Right ventricle myocardium inferior (tissue), 1 donor: ENCODE measurements around the gene LIPE. TPM values are rescaled to one million over a fixed set of nuclear protein-coding genes. Genes with fewer than 3 reads are reported as not detected.
"Not testable (repeated sequence)": the region's sequence is repeated elsewhere in the genome, so short reads cannot be mapped to it uniquely, and the experiment has no call there.

ENCODE experiments used
- ATAC-seq: fragments of 200-7000 bp; cut with Tn5 transposase; one replicate; pipeline ENCODE4 v1.9.1; 2020; ENCODE audit warnings: mild to moderate bottlenecking, moderate library complexity
- DNase-seq: peaks from one replicate; pipeline ENCODE4 v3.0.0; 2021; ENCODE audit errors: missing footprints
- intact Hi-C: fragments of 100-400 bp; cut with DNase I; formaldehyde crosslinking; loops from one replicate; pipeline ENCODE4 v1.11.0; 2022
- total RNA-seq: library from RNA; stranded (reverse); fragmentation: NEBNext Ultra II Directional; extraction: Animal tissue kit (Norgen Biotek cat#: 25700); gene quantifications from one replicate; pipeline ENCODE4 v1.2.1, GENCODE V29; 2021
- donor health status: DM: no; HTN: yes; CAD: no; lungs with severe emphysema.

The LIPE gene
- total RNA-seq, 1 donor from 2014 or later: 67.7 TPM

DNA sequence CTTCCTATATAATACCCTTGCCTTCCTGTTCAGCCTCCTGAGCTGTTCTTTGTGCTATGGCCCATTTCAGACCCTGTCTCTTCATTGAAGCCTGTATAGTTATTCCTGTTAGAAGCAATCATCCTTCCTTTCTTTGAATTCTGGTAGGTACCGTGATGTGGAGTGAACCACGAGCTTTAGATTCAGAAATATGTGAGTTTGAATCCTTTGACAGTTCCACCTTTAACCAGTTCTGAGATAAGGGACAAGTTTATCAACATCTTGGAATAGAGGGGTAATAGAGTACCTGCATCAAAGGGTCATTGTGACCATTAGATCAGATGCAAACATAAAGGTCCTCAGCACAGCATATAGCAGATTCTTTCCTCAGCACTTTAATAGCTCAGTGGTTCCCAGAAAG is 27.9 kb upstream of the LIPE start:
- intact Hi-C loops: no loop called here
- ATAC-seq: no peak
- DNase-seq: no peak

DNA sequence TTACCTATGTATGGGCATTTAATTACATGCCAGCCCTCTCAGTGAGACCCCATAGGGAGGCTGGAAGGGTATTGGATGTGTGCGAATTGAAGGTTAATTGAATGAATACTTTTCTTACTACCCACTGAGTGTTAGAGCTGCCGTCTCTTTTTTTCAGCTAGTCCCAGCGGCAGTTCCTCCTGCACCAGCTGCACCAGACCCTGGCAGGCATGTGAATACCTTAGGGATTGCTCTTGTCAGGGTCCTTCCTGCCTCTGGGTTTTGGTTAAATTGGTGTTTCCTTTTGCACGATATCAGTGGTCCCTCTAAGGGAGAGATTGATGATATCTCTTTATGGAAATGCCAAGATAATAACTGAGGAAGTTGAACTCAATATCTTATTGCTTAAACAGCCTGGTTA is 25.4 kb upstream of the LIPE start:
- no peak for DNase-seq
- ATAC-seq: no peak
- intact Hi-C loops: no loop called here

DNA sequence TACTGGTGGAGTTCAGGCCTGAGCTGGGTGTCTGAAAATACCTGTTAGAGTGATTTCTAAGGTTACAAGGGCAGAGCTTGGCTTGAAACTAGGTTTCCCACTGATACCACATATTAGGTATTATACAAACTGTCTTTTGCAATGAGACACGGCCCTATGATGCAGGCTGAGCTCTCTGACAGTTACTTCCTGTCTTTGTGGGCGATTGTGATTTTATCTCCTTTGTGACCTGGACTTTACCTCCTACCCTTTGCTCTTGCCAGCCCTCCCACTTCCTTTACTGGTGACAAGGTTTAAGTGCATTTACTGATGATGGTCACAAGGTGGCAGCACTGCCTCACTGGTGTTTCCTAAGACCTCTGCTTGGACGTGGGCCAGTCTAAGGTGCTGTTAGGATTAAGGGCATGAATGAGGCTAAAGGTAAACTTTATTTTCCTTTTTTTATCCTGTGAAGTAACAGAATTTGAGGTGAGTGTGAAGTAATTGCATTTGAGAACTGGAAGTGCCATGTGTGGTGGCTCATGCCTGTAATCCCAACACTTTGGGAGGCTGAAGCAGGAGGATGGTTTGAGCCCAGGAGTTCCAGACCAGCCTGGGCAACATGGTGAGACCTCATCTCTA is 23.2 kb upstream of the LIPE start:
- ATAC-seq (peak; percentile 73), DNase-seq (peak; percentile 85)
- intact Hi-C loops: loop anchor here (1.0 to 2.0 kb wide), 2 partner anchors 78 to 146 kb away; partner anchors contain the start of gene CEACAM1

DNA sequence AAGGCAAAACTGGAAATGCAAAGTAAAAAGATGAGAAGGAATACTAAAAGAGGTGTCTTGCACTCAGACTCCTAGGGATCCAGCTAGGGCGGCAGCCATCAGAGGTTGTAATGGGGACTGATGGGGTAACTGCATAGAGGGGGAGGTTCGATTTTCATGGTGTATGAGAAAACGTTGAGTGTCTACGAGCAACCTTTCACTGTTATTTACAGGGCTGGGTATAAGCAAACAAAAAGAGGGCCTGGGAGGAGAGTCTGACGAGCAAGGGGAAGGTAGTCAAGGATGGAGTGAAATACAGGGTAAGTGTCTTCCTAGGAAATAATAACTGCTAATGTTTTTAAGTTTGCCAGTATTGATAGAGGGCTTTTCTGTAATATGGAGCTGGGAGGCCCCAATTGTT is 21.1 kb upstream of the LIPE start:
- ATAC-seq, DNase-seq, intact Hi-C loops: not testable (repeated sequence)

DNA sequence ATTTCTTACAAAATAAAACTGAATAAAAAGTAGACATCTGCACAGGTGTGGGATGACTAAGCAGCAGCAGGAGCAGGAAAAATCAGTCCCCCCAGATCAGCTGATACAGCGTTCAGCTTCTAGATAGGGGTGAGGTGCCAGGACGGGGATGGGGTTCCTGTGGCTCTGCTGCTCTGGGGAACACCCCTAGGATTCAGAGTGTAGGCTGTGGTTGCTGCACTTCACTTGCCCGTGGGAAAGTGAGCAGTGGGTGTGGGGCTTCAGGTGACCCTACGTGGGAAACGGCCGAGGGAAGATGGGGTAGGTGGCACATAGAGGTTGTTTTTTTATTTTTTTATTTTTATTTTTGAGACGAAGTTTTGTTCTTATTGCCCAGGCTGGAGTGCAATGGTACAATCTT is 18.8 kb upstream of the LIPE start:
- DNase-seq (no peak), ATAC-seq (no peak)
- intact Hi-C loops: no loop called here

DNA sequence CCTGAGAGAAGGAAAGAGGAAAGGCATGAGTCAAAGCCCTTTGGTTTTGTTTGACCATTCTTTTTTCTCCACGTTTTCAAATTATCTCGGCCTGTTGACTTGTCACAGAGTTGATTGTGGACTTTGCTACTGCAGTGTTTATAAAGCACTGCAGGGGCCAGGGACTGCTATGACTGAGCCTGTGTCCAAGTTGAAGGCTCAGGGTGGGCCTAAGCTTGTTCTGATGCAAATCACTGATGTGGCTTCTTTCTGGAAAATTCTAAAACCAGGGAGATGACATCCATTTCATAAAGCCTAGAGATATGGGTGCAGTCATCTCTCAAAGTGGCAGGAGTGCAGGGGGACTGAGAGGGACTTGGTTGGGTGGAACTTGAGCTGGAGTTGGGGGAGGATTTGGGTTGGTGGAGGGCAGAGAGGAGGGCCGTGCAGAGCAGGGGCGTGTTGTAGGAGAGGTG is 16.8 kb upstream of the LIPE start:
- ATAC-seq: no peak
- no peak for DNase-seq

DNA sequence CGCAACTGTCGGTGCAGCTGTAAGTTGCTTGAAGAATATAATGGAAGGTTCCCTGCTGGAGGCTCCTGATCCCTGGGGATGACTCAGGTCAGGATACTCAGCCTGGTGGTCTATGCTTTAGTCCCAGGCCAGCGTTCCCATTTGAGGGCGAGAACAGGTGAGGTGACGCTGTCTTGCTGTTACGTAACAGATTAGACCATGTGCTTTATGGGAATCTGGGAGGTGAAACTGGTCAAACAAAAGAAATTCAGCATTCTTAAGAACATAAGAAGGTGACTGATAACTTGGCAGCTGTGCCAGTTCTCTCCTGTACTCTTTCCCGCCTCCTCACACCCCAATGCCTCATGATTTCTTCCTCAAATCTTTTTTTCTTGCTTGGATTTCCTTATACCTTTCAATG is 15.6 kb upstream of the LIPE start, which contains the start of gene CXCL17:
TSS of gene CXCL17 (minus strand) at position 114 of the 400 bp plus-strand sequence. CDS start 114 bp downstream, outside the sequence.
- no peak for ATAC-seq
- DNase-seq: no peak
- intact Hi-C loops: no loop called here

More for the DNA sequence above, 16.8 kb upstream of the LIPE start:
- intact Hi-C loops: no loop called here

DNA sequence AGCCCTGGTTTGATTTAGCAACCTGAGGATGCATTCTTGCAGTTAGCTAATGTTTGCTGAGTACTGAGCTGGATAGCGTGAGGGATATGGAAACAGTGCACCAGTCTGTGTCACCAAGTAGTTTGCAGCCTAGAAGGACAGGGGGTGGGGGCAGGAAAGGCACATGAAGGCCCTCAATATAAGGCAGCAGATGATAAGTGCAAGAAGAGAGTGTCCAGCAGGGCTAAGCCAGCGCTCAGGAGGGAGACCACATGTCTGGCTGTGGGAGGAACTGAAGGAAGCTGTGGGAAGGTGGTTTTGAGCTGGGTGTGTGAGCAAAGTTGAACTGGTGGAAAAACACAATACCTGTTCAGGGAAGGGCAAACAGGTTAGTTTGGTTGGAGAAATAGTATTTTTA is 13.9 kb upstream of the LIPE start:
- ATAC-seq (no peak), DNase-seq (no peak)
- intact Hi-C loops: no loop called here

DNA sequence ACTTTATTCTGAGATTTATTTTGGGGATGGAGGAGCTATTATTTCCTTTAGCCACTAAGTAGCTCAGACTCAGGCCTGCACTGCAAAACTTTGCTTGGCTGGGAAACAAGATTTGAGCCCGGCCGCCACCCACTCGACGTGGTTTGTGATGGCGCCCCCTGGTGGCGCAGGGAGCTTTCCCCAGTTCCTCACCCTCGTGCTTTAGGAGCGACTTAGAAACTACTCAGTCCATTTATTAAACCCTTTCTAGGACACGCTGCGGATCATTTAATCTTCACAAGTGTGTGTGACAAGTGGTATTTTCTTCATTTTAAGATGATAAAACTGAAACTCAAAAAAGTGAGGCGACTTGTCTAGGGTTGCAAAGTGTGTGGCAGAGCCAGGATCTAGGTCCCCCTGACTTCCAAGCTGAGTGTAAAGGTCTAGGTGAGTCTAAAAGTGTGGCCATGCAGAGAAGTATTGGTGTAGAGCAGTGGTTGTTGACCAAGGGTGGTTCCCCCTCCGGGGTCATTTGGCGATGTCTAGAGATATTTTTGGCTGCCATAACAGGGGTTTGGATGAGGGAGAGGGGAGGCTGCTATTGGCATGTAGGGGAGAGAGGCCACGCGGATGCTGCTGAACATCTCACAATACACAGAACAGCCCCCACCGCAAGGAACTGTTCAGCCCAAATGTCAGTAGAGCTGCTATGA is 13.3 kb upstream of the LIPE start:
- intact Hi-C loops: no loop called here
- ATAC-seq (peak; percentile 65), DNase-seq (peak; percentile 89)

DNA sequence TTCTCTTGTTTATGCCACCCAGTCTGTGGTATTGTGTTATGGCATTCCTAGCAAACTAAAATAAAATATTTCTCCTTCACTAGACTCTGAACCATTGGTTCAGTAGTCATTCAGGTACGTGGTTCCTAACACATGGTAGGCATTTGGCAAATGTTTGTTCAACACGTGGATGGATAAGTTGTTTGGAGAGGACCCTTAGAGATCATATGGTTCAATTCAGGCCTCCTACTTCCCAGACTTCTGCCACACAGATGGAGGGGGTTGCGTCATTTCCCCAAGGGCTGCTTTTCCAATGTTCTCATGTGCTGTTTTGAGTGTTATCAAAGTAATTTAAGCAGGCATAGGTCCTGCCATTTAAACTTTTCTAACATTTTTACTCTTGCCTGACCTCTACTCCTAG is 8.8 kb upstream of the LIPE start:
- ATAC-seq (no peak), DNase-seq (no peak)
- intact Hi-C loops: no loop called here

DNA sequence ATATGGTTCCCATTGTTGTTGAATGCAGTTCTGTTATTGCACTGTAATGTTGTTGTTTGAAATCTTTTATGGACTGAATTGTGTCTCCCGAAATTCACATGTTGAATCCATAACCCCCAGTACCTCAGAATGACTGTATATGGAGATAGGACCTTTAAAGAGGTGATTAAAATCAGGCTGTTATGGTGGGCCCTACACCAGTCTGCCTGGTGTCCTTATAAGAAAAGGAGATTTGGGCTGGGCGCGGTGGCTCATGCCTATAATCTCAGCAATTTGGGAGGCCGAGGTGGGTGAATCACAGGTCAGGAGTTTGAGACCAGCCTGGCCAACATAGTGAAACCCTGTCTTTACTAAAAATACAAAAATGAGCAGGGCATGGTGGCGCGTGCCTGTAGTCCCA is 8.1 kb upstream of the LIPE start:
- ATAC-seq: no peak

DNA sequence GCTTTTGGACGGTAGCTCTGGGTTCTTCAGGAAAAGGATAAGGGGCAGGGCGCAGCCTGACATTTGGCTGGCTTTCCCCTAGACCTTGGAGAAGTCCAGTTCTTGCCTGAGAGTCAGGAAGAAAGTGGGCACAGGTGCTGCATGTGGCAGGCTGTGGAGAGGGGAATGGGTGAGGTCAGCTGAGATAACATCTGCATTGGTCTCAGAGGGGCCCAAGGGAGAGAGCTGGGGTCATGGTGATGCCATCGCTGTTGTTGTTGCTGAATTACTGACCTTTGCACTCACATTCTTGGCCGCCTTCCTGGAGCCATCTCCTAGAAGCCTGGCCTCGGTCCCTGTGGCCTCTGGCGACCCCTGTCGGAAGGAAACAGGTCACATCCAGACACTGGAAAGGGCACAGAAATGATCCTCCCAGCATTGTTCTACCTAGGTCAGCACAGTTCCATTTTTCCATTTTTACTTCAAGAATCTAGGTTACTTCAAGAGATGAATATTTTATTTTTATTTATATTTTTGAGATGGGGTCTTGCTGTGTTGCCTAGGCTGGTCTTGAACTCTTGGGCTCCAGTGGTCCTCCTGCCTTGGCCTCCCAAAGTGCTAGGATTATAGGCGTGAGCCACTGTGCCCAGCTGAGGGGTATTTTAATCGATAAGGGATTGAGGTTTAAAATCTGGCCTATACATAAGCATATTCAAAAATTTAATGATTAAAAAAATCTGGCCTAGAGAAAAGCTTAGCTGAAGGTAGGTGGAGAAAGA is 6.5 kb upstream of the LIPE start:
- ATAC-seq (peak; percentile 88), DNase-seq (peak; percentile 91)
- intact Hi-C loops: loop anchor here (5.0 kb wide), 2 partner anchors 36 to 191 kb away; partner anchors contain the start of gene GSK3A

More for the DNA sequence above, 8.1 kb upstream of the LIPE start:
- no peak for DNase-seq
- intact Hi-C loops: no loop called here

DNA sequence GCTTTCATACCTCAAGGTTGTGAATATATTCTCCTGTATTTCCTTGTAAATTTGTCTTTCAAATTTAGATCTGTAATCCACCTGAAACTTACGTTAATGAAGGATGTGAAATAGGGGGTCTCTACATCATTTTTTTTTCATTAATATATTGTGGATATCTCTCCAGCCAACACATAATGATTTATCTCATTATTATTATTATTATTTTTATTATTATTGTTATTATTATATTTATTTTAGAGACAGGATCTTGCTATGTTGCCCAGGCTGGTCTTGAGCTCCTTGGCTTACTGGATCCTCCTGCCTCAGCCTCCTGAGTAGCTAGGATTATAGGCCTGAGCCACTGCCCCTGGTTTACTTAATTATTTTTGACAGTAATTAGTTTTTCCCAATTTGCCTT is 4.3 kb upstream of the LIPE start:
- intact Hi-C loops: loop anchor here (5.0 kb wide), 2 partner anchors 34 to 189 kb away; partner anchors contain the start of gene GSK3A
- no peak for ATAC-seq
- DNase-seq: no peak

DNA sequence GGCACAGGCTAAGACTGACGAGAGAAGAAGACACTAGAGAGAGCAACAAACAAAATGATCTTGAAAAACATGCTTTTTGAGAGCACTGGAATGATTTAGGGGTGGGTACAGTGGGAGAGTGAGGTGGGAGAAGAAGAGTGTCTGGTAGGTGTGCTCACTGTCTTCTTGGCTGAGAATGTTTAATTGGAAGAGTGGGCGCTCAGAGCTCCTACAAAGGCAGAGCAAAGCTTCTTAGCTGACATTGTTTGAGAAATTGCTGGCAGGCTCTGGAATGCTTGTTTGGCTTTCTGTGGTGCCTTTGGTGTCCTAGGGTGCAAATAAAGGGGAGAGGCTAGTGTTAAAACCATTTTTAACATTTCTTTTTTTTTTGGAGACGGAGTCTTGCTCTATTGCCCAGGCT is 1.5 kb upstream of the LIPE start:
- intact Hi-C loops: no loop called here
- ATAC-seq: no peak
- DNase-seq: no peak

DNA sequence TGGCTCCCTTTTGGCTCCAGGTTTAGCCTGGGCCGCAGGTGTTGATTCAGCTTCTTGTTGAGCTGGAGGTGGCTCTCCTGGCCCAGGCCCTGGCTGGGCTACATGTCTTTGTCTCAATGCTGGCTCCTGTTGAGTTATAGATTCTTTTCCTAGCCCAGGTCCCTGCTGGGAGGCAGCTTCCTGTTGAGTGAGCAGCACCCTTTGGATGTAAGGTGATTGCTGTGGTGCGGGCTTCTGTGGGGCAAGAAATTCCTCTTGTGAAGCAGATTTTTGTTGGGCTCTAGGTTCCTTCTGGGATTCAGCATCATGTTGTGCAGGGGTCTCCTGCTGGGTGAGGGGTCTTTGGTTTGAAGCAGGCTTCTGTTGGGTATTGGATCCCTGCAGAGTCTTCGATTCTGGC is 545 bp downstream of the LIPE start:
- ATAC-seq (no peak), DNase-seq (no peak)
- intact Hi-C loops: no loop called here

DNA sequence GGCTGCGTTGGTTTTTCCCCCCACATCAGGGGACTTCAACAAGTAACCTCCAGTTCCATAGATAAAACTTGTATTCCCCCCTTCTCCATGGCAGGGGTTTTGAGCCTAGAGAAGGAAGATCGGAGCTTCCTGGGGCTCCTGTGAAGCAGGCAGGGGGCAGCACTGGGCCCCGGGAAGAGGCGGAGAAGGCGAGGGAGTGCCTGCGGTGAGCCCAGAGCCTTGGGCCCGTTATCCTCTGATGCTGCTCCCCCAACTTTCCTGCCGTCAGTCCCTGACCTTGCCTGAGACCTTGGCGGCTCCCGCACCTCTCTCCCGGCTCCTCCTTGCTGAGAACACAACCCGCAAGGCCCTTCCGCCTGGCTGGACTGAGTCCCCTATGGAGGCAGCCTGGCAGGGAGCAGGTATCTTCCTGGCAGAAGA is 2.5 kb downstream of the LIPE start:
- intact Hi-C loops: loop anchor here (5.0 kb wide), 1 partner anchor 172 kb away; no protein-coding TSS in a partner anchor
- no peak for DNase-seq
- no peak for ATAC-seq

DNA sequence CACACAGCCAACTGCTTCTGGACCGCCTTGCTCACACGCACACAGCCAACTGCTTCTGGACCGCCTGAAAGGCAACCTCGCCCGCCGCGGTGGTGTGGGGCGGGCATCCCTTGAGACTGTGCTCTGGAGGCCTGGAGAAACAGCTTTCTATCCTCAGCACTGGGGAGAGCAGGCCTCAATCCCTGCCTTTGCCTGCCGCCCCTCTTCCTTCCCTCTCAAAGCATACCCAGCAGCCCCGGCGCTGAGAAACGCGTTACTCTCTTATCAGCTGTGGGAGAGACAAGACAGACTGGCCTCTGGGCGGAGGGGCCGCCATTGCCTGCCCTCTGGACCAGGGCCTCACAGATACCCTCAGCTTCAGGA is 2.9 kb downstream of the LIPE start:
- ATAC-seq: no peak
- intact Hi-C loops: loop anchor here (5.0 kb wide), 1 partner anchor 172 kb away; no protein-coding TSS in a partner anchor
- no peak for DNase-seq

DNA sequence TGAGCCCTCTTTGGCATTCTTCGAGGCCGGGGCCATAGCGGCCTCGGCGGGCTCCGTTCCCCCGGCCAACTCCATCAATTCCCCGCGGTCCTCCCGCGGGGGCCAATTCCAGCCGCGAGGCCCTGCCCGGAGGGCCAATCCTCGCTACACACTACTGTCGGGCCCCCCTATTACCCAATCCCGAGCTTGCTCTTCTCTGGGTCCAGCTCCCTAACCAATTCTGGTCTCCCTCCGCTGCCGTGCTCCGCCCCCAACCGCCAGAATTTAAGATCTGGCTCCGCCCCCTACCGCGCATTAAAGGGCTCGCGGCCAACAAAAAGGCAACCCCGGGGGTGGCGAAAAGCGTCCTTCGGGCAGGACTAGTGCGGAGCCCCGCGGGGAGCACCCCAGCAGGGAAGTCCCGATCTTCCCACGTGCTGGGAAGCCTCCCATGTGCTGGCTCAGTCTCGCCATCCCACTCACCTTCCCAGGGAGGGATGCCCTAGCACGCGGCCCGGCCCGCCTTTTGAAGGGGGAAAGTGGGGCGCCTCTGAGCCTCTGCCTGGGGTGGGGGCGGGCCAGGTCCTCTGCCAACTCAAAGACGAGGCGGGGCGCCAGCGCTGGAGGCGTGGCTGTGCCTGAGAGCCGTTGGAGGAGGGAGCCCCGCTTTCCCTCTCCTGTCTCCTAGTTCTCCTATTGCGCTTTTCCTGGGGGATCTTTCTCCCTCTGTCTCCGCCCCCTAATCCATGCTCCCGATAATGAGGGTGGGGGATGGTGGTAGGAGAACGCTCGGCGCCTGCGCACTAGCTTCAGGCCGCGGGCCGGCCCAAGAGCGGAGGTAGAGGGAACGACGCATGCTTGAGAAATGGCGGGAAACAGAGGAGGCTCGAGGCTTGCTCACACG is 3.5 kb downstream of the LIPE start:
- peak; percentile 91 for ATAC-seq
- intact Hi-C loops: loop anchor here (5.0 kb wide), 1 partner anchor 171 kb away; no protein-coding TSS in a partner anchor
- peak; percentile 92 for DNase-seq
